SK-MEL-5 (cell line): Measurements from ENCODE around the gene GRK1. TPM values are rescaled to one million over a fixed set of nuclear protein-coding genes. Genes with fewer than 3 reads are reported as not detected.
"Not testable (repeated sequence)": the region's sequence is repeated elsewhere in the genome, so short reads cannot be mapped to it uniquely, and the experiment has no call there.

ENCODE experiments used
- DNase-seq: peaks from one replicate; pipeline ENCODE4 v3.0.0-alpha.2; 2016; ENCODE audit warnings: low read depth, low spot score
- in situ Hi-C: cut with HindIII; loops from 2 replicates; pipeline ENCODE4 v1.10.0; 2016; ENCODE audit warnings: low sequenced_read_pairs, high pct_unique_total_duplicates, low pct_unique_long_range_greater_than_20kb
- polyA plus RNA-seq, 2 experiments: library from polyadenylated mRNA; depleted of rRNA; stranded (reverse); fragments of >200 nt; gene quantifications; 2 replicates each; pipeline ENCODE4 v1.2.3, GENCODE V29; 2015
- total RNA-seq: library from RNA; depleted of rRNA; stranded (reverse); fragments of >200 nt; shearing (Covaris generic); gene quantifications from 2 replicates; pipeline ENCODE4 v1.2.3, GENCODE V29; 2014; rRNA removed

The GRK1 gene
- total RNA-seq, result not detected in 2 replicates
- polyA plus RNA-seq (2015; cell fraction: cytosol; rRNA removed), result 0.01 TPM in 1 of 2 replicates, not detected in the other
- polyA plus RNA-seq (2015; cell fraction: nucleus; rRNA removed), result not detected in 2 replicates

DNA sequence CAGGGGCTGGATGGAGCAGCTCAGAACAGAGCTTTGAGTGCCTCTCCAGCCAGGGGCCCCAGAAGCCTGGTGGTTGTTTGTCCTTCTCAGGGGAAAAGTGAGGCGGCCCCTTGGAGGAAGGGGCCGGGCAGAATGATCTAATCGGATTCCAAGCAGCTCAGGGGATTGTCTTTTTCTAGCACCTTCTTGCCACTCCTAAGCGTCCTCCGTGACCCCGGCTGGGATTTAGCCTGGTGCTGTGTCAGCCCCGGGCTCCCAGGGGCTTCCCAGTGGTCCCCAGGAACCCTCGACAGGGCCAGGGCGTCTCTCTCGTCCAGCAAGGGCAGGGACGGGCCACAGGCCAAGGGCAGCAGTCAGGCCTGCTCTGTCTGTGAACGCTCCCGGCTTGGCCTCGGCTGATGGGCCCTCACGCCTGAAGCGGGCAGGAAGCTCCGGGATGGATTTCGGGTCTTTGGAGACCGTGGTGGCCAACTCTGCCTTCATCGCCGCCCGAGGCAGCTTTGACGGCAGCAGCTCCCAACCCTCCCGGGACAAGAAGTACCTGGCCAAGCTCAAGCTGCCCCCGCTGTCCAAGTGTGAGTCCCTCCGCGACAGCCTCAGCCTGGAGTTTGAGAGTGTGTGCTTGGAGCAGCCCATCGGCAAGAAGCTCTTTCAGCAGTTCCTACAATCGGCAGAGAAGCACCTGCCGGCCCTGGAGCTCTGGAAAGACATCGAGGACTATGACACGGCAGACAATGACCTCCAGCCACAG lies at the start of gene GRK1:
GRK1 (plus strand) TSS at position 269 of the 751 bp plus-strand sequence; CDS start at position 437, 168 bp downstream.
- no peak for DNase-seq
- in situ Hi-C loops, result no loop called here

DNA sequence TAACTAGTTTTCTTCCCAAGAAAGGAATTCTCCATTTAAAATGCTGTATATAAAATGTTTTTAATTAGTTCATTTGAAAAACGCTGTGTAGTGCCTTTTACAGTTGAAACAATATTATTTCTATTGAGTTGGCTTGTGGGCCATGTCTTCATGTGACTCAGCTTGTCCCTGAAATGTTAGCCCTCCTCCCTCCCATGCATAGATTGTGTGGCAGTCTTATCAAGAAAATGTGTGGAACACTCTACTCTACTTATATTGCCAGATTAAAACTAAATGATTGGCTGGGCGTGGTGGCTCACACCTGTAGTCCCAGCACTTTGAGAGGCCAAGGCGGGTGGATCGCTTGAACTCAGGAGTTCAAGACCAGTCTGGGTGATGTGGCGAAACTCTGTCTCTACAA lies 49.1 kb upstream of the GRK1 start:
- in situ Hi-C loops, result no loop called here
- DNase-seq, result no peak

DNA sequence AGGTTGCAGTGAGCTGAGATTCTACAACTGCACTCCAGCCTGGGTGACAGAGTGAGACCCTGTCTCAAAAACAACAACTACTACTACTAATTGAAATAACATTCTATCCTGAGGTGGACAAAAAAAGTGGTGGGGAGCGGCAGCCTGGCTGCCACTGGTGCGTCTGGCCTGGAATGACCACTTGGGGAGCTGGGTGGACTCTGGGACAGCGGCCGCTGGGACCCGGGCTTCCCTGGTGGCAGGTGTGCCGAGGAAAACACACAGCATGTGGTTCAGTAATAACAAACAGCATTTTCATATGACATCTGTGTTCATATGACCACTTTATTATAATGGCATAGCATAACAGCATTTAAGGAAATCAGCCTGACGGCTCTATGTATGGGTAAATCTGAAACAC lies 48.6 kb upstream of the GRK1 start:
- DNase-seq, result no peak
- in situ Hi-C loops, result no loop called here

DNA sequence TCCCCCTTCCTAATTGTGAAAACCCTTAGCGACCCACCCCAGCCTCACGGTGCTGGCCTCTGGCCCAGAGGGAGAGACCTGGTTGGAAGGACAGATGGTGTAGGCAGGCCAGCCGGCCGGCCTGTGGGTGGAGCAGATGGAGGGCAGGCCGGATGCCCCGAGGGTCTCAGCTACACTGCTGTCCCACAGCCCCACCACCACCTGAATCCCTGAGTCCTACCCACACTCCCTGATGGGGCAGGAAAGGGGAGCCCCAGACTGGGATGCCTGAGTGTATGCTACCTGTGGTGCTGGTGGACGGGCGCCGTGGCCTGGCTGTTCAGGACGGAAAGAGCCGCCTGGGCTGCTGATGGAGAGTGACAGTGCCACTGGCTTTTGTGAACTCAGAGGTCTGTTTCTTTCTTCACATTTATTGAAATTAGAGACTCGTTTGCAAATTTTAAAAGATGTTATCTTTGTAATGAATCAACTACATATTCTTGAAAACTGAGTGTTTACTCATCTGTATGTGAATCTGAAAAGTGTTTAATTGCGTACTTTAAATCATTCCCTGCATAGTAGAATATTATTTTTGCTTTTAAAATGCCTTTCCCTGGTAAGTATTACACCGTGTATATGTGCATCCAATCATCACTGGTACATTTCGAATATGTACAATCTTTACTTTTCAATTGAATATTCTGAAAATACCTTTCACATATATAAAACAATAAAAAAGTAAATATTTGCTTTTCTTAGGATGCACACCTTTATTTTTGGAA lies 46.8 kb upstream of the GRK1 start:
- in situ Hi-C loops, result no loop called here
- no peak for DNase-seq

DNA sequence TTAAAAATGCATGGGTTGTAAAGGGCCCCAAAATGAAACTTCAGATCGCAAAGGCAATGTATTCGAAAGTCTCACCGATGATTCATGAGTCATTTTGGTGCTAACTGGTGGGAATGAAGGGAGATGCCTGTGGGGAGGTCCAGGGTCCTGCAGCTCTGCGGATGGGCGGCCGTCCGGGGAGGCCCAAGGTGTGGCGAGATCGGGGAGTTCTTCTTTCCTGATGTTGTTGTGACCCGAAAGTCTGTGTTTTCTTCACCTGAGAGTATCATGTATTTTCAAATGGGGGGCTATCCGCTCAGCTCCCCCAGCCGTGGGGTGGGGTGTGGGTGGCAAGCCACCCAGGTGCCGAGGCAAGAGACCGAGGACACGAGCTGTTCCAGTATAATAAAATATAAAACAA lies 46.0 kb upstream of the GRK1 start:
- in situ Hi-C loops, result no loop called here
- no peak for DNase-seq

DNA sequence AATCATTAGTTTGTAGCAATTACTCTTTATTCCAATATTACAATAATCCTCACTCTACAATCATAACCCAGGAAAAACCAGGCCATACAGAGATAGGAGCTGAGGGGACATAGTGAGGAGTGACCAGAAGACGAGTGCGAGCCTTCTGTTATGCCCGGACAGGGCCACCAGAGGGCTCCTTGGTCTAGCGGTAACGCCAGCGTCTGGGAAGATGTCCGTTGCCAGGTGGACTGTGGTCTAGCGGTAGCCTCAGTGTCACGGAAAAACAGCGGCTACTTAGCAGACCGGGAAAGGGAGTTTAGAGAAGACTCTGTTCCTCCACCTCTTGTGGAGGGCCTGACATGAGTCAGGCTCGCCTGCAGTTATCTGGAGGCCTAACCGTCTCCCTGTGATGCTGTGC lies 45.5 kb upstream of the GRK1 start:
- DNase-seq, result peak; percentile 54
- in situ Hi-C loops, result not testable (repeated sequence)

DNA sequence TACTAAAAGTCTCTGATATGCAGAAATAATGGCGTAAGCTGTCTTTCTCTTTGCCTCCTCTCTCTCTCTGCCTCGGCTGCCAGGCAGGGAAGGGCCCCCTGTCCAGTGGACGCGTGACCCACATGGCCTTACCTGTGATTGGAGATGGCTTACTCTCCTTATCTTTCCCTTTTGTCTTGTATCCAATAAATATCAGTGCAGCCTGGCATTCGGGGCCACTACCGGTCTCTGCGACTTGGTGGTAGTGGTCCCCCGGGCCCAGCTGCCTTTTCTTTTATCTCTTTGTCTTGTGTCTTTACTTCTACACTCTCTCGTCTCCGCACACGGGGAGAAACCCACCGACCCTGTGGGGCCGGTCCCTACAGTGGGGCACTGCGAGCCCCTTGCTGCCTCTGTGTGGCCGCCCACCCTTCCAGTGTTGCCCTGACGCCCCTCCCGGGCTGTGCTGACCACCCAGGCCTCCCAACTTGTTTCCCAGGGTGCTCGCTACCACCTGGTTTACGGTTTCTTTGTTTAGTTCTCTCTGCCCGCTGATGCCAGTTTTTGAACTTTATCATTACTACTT lies 45.0 kb upstream of the GRK1 start:
- in situ Hi-C loops, DNase-seq: not testable (repeated sequence)

DNA sequence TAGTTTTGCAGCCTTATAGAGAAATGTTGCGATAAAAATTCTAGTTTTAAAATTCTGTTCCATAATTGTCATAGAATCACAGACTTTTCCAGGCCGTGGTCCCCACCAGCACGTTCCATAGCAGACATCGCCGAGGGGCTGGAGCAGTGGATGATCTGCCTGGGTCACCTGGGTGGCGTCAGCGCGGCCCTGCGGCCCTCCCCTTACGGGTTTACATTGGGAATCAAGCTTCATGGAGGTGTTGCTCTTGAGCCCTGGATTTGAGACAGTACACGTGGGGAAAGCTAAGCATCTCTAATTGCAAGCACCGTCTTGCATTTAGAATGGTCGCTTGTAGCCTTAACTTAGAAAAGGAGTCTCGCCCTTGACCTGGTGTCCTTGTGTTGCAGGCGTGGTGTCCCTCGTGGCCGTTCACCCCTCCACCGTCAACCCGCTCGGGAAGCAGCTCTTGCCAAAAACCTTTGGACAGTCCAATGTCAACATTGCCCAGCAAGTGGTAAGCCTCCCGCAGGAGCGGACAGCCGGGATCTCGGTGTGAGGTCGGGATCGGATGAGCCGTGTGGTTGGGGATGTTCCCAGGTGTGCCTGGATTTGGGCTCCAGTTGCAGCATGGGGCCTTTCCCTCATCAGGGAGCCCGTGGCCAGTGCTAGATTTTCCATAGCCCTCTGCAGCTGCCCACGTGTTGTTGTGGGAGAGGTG lies 44.1 kb upstream of the GRK1 start:
- in situ Hi-C loops, result no loop called here
- no peak for DNase-seq

DNA sequence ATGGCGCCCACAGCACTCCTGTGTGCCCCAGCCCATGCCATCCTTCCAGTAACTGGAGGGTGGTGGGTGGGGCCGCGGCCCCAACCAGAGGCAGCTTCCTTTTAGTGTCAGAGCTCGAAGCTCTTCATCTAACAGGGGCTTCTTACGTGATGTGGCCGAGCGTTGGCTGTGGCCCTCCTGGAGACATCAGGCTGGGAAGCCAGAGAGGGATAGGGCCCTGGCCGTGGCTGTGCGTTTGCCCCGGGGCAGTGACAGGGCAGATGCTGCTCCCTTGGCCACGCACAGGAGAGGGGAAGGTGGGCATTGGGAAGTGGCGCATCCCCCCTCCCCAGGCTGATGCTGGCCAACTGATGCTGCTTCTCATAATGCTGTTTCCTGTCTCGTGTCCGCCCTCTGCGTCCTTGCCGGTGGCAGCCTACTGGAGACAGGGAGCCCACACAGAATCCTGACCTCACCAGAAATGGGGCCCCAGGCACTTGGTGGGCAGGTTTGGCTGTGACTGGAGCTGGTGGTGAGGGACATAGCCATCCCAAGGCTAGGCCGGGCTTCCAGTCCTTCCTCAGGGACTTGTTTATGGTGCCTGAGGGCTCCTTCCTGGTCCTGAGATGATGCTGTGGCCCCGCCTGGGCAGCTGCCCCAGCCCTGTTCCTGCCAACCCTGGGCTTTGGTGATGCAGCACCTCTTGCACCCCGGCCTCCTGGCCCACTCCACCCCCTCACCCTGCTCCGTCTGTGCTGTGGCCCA lies 43.4 kb upstream of the GRK1 start:
- in situ Hi-C loops, result no loop called here
- DNase-seq, result peak; percentile 17

DNA sequence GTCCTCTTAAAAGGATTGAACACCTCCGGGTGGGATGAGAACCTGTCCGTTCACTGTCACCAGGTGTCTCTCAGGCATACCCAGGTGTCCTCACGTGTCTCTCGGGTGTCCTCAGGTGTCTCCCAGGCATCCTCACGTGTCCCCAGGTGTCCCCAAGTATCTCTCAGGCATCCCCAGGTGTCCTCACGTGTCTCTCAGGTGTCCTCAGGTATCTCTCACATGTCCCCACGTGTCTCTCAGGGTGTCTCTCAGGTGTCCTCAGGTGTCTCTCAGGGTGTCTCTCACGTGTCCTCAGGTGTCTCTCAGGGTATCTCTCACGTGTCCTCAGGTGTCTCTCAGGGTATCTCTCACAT lies 42.8 kb upstream of the GRK1 start:
- in situ Hi-C loops, result no loop called here
- DNase-seq, result no peak

DNA sequence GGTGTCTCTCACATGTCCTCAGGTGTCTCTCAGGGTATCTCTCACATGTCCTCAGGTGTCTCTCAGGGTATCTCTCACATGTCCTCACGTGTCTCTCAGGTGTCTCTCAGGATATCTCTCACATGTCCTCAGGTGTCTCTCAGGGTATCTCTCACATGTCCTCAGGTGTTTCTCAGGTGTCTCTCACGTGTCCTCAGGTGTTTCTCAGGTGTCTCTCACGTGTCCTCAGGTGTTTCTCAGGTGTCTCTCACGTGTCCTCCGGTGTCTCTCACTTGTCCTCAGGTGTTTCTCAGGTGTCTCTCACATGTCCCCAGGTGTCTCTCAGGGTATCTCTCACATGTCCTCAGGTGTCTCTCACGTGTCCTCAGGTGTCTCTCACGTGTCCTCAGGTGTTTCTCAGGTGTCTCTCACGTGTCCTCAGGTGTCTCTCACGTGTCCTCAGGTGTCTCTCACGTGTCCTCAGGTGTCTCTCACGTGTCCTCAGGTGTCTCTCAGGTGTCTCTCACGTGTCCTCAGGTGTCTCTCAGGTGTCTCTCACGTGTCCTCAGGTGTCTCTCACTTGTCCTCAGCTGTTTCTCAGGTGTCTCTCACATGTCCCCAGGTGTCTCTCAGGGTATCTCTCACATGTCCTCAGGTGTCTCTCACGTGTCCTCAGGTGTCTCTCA lies 42.2 kb upstream of the GRK1 start:
- DNase-seq, in situ Hi-C loops: not testable (repeated sequence)

DNA sequence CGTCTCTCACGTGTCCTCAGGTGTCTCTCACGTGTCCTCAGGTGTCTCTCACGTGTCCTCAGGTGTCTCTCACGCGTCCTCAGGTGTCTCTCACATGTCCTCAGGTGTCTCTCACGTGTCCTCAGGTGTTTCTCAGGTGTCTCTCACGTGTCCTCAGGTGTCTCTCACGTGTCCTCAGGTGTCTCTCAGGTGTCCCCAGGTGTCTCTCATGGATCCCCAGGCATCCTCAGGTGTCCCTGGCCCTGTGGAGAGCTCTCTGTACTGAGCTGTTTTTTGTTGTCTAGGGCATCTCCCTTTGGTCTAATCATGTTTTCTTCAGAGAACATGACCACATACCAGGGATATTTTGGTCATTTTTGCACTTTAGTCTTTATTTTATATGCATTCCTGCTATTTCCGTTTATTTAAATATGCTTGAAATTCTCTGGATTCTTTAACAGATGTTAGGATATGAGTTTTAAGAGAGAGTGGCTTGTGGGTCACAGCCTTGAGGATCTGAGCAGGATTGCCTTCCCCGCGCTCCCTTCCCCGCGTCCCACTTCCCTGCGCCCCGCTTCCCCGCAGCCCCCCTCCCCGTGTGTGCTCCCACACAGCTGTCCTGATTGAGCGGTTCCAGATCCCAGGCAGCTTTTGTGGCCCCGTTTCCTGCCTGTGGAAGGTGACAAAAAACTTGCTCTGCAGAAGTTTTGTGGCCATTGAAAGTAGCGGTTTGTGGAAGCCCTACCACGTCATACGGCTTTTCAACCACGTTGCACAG lies 40.9 kb upstream of the GRK1 start:
- DNase-seq, result peak; percentile 13

DNA sequence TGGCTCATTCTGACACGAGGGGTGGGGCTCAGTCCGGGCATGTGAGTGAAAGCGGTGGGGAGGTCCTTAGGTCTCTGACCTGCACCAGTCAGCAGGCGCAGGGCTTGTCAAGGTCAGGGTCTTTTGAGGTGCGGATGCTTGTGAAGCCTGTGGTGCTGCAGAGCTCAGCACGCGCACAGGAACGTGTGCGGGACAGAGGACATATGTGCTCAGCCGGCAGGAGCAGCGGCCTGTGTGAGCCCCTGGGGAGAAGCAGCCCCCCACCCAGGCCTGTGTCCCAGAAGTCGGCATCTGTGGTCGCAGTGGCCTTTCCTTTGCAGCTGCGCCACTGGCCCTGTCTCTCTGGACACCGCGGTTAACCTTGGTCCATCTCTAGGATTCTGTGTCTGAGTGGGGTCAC lies 39.9 kb upstream of the GRK1 start:
- no peak for DNase-seq
- in situ Hi-C loops, result no loop called here

More for the DNA sequence above, 40.9 kb upstream of the GRK1 start:
- in situ Hi-C loops, result no loop called here

DNA sequence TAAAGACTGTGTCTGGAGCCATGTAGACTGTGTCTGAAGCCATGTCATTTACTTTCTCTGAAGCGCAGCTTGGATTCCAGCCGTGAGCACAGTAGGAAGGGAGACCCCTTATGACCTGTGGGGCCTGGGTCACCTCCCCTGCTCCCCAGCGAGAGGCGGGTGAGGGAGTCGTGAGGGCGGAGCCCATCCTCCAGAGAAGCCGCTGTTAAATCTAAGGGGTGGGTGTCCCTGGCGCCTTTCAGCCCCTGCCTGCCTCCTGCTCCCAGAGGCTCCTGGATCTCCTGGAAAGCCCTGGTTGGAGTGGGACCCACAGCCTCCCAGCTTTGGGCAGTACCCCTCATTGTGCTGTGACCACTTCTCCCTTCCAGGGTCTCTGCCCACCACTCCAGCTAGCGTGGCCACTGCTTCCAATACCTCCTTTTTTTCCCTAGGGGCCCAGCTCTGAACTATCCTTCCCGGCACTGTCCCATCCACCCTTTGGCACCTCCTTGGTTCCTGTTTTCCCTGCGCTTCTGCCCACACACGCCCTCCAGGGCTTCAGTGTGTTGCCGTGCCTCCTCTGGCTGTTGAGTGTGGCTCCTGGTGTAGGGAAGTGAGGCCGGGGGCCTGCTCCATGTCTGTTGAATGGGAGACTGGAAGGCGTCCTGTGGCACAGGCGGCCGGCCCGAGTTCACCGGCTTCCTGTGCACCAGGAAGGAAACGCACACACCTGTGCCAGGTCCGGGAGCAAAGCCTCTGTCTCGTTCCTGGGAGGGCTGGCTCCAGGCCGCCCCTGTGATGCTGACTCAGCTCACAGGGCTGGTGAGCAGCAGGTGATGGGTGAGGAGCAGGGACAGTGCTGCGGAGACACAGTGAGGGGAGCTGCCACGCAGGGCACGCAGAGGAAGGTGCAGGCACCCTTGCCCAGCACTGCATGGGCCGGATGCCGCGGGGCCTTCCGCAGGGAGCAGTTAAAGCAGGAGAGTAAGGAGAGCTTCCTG lies 38.4 kb upstream of the GRK1 start:
- in situ Hi-C loops, result no loop called here
- DNase-seq, result no peak

DNA sequence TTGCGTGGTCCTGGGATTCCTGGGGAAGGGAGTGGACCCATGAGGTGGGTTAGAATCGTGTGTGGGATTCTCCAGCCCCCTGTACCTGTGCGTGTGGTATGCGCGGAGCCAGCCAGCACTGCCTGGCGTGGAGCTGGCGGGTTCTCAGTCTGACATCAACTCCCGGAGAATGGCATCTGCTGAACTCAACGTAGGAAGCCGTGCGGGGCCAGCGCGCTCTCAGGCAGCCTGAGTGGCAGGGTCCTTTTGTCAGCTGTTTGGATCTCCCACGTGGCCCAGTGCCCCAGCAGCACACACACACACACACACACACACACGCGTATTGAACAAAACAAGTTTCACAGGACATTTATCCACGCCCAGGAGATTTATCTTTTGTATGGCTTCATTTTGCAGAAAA lies 37.2 kb upstream of the GRK1 start:
- no peak for DNase-seq
- in situ Hi-C loops, result no loop called here
